ENCODE measurements around the gene KLK2.

Gene KLK2

DNA sequence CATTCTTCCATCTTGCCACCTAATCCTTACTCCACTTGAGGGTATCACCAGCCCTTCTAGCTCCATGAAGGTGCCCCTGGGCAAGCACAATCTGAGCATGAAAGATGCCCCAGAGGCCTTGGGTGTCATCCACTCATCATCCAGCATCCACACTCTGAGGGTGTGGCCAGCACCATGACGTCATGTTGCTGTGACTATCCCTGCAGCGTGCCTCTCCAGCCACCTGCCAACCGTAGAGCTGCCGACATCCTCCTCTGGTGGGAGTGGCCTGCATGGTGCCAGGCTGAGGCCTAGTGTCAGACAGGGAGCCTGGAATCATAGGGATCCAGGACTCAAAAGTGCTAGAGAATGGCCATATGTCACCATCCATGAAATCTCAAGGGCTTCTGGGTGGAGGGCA lies 21.6 kb upstream of the KLK2 start:
- DNase-seq, result no peak

DNA sequence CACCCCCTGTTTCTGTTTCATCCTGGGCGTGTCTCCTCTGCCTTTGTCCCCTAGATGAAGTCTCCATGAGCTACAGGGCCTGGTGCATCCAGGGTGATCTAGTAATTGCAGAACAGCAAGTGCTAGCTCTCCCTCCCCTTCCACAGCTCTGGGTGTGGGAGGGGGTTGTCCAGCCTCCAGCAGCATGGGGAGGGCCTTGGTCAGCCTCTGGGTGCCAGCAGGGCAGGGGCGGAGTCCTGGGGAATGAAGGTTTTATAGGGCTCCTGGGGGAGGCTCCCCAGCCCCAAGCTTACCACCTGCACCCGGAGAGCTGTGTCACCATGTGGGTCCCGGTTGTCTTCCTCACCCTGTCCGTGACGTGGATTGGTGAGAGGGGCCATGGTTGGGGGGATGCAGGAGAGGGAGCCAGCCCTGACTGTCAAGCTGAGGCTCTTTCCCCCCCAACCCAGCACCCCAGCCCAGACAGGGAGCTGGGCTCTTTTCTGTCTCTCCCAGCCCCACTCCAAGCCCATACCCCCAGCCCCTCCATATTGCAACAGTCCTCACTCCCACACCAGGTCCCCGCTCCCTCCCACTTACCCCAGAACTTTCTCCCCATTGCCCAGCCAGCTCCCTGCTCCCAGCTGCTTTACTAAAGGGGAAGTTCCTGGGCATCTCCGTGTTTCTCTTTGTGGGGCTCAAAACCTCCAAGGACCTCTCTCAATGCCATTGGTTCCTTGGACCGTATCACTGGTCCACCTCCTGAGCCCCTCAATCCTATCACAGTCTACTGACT lies 18.4 kb upstream of the KLK2 start, which contains the start of gene KLK3:
KLK3 (plus strand) TSS at position 280 of the 775 bp plus-strand sequence; CDS start at position 321, 41 bp downstream.
- no peak for DNase-seq

DNA sequence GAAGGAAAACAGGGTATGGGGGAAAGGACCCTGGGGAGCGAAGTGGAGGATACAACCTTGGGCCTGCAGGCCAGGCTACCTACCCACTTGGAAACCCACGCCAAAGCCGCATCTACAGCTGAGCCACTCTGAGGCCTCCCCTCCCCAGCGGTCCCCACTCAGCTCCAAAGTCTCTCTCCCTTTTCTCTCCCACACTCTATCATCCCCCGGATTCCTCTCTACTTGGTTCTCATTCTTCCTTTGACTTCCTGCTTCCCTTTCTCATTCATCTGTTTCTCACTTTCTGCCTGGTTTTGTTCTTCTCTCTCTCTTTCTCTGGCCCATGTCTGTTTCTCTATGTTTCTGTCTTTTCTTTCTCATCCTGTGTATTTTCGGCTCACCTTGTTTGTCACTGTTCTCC lies 15.9 kb upstream of the KLK2 start:
- DNase-seq, result no peak

DNA sequence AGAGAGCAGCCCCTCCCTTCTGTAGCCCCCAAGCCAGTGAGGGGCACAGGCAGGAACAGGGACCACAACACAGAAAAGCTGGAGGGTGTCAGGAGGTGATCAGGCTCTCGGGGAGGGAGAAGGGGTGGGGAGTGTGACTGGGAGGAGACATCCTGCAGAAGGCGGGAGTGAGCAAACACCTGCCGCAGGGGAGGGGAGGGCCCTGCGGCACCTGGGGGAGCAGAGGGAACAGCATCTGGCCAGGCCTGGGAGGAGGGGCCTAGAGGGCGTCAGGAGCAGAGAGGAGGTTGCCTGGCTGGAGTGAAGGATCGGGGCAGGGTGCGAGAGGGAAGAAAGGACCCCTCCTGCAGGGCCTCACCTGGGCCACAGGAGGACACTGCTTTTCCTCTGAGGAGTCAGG lies 14.4 kb upstream of the KLK2 start:
- no peak for DNase-seq

DNA sequence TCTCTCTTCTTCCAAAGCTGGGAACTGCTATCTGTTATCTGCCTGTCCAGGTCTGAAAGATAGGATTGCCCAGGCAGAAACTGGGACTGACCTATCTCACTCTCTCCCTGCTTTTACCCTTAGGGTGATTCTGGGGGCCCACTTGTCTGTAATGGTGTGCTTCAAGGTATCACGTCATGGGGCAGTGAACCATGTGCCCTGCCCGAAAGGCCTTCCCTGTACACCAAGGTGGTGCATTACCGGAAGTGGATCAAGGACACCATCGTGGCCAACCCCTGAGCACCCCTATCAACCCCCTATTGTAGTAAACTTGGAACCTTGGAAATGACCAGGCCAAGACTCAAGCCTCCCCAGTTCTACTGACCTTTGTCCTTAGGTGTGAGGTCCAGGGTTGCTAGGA lies 13.4 kb upstream of the KLK2 start:
- DNase-seq, result no peak

DNA sequence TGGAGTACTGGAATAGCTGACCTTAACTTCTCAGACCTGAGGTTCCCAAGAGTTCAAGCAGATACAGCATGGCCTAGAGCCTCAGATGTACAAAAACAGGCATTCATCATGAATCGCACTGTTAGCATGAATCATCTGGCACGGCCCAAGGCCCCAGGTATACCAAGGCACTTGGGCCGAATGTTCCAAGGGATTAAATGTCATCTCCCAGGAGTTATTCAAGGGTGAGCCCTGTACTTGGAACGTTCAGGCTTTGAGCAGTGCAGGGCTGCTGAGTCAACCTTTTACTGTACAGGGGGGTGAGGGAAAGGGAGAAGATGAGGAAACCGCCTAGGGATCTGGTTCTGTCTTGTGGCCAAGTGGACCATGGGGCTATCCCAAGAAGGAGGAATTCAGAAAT lies 12.2 kb upstream of the KLK2 start:
- no peak for DNase-seq

DNA sequence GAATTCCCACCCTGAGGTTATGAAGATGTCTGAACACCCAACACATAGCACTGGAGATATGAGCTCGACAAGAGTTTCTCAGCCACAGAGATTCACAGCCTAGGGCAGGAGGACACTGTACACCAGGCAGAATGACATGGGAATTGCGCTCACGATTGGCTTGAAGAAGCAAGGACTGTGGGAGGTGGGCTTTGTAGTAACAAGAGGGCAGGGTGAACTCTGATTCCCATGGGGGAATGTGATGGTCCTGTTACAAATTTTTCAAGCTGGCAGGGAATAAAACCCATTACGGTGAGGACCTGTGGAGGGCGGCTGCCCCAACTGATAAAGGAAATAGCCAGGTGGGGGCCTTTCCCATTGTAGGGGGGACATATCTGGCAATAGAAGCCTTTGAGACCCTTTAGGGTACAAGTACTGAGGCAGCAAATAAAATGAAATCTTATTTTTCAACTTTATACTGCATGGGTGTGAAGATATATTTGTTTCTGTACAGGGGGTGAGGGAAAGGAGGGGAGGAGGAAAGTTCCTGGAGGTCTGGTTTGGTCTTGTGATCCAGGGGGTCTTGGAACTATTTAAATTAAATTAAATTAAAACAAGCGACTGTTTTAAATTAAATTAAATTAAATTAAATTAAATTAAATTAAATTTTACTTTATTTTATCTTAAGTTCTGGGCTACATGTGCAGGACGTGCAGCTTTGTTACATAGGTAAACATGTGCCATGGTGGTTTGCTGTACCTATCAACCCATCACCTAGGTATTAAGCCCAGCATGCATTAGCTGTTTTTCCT lies 11.5 kb upstream of the KLK2 start:
- DNase-seq, result no peak

DNA sequence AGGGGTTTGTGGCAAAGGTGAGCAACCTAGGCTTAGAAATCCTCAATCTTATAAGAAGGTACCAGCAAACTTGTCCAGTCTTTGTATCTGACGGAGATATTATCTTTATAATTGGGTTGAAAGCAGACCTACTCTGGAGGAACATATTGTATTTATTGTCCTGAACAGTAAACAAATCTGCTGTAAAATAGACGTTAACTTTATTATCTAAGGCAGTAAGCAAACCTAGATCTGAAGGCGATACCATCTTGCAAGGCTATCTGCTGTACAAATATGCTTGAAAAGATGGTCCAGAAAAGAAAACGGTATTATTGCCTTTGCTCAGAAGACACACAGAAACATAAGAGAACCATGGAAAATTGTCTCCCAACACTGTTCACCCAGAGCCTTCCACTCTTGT lies 3.8 kb upstream of the KLK2 start:
- no peak for DNase-seq

DNA sequence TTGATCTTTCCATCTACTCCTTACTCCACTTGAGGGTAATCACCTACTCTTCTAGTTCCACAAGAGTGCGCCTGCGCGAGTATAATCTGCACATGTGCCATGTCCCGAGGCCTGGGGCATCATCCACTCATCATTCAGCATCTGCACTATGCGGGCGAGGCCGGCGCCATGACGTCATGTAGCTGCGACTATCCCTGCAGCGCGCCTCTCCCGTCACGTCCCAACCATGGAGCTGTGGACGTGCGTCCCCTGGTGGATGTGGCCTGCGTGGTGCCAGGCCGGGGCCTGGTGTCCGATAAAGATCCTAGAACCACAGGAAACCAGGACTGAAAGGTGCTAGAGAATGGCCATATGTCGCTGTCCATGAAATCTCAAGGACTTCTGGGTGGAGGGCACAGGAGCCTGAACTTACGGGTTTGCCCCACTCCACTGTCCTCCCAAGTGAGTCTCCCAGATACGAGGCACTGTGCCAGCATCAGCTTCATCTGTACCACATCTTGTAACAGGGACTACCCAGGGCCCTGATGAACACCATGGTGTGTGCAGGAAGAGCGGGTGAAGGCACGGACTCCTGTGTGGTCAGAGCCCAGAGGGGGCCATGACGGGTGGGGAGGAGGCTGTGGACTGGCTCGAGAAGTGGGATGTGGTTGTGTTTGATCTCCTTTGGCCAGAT lies 2.7 kb upstream of the KLK2 start:
- DNase-seq, result no peak

DNA sequence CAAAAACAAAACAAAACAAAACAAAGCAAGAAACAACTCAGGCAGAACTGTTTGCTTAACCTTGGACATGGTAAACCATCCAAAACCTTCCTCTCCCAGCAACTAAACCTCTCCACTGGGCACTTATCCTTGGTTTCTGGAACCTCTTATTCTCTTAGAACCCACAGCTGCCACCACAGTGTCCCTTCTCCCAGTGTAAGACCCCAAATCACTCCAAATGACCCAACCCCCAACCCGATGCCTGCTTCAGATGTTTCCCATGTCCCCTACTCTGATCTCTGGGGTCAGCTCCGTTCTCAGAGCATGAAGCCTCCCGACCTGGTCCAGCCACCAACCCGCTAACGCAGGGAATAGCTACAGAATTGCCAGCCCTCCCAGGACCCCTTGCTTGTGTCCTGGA lies 972 bp downstream of the KLK2 start:
- no peak for DNase-seq

DNA sequence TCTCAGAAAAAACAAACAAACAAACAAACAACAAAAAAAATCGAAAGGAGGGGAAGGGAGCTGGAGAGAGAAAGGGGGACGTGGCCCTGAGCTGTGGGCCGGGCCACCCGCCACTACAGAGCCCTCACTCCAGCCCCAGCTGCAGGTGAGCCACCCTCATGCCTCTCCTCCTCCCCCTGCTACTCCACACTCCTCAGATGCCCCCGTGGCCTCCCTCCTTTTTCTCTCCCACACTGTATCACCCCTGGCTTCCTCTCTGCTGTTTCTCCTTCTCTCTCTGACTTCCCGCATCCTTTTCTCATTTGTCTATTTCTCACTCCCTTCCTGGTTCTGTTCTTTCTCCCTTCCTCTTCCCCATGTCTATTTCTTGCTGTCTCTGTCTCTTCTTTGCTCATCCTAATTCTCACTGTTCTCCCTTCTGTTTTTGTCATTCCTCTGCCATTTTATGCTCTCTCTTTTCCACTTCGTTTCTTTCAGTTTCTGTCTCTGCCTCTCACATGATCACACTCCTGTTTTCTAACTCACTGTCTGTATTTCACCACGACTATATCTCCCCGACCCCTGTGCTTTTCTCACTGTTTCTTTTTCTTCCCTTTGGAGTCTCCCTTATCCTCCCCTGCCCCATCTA lies 2.7 kb downstream of the KLK2 start:
- DNase-seq, result no peak

DNA sequence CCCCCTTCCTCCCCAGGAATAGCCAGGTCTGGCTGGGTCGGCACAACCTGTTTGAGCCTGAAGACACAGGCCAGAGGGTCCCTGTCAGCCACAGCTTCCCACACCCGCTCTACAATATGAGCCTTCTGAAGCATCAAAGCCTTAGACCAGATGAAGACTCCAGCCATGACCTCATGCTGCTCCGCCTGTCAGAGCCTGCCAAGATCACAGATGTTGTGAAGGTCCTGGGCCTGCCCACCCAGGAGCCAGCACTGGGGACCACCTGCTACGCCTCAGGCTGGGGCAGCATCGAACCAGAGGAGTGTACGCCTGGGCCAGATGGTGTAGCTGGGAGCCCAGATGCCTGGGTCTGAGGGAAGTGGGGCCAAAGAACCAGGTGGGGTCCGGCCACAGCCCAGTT lies 3.2 kb downstream of the KLK2 start:
- no peak for DNase-seq

DNA sequence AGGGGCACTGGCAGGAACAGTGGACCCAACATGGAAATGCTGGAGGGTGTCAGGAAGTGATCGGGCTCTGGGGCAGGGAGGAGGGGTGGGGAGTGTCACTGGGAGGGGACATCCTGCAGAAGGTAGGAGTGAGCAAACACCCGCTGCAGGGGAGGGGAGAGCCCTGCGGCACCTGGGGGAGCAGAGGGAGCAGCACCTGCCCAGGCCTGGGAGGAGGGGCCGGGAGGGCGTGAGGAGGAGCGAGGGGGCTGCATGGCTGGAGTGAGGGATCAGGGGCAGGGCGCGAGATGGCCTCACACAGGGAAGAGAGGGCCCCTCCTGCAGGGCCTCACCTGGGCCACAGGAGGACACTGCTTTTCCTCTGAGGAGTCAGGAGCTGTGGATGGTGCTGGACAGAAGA lies 4.1 kb downstream of the KLK2 start:
- no peak for DNase-seq

DNA sequence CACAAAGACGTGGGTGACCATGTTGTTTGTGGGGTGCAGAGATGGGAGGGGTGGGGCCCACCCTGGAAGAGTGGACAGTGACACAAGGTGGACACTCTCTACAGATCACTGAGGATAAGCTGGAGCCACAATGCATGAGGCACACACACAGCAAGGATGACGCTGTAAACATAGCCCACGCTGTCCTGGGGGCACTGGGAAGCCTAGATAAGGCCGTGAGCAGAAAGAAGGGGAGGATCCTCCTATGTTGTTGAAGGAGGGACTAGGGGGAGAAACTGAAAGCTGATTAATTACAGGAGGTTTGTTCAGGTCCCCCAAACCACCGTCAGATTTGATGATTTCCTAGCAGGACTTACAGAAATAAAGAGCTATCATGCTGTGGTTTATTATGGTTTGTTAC lies 5.6 kb downstream of the KLK2 start:
- no peak for DNase-seq

DNA sequence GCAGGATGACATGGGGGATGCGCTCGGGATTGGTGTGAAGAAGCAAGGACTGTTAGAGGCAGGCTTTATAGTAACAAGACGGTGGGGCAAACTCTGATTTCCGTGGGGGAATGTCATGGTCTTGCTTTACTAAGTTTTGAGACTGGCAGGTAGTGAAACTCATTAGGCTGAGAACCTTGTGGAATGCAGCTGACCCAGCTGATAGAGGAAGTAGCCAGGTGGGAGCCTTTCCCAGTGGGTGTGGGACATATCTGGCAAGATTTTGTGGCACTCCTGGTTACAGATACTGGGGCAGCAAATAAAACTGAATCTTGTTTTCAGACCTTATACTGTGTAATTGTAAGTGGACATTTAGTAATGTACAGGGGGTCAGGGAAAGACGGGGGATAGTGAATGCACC lies 7.0 kb downstream of the KLK2 start:
- DNase-seq, result no peak

DNA sequence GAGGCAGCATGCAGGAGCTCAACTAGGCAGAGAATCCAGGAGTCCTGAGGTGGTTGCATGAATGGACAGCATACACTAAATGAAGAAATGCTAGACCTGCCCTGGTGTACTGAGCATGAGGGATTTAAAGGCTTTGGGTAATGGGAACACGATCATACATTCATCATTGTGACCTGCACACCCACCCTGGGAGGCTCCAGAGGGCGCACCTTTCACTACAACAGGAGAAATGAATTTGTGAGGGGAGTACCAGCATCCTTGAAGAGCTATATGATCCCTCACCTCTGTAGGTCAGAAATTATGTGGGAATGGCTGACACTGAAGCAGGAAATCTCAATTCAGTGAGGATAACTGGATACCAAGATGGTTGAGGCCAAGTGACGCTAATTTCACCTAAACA lies 8.9 kb downstream of the KLK2 start:
- no peak for DNase-seq

DNA sequence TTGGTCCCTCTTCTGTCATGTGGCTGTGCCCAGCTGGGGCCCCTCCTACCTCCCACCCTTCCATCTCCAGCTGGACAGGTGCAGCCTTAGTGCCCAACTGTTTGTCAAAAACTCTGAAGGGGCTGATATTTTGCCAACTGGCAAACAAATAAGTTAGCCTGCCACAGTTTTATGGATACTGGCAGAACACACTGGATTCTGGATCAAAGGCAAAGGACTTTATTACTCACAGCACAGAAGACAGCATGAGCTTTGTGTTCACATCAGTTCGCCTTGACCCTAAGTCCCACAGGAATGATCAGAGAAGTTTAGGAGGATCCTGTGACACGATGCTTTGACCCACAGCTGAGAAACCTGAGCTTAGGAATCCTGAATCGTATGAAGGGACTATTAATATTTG lies 16.4 kb downstream of the KLK2 start:
- no peak for DNase-seq

DNA sequence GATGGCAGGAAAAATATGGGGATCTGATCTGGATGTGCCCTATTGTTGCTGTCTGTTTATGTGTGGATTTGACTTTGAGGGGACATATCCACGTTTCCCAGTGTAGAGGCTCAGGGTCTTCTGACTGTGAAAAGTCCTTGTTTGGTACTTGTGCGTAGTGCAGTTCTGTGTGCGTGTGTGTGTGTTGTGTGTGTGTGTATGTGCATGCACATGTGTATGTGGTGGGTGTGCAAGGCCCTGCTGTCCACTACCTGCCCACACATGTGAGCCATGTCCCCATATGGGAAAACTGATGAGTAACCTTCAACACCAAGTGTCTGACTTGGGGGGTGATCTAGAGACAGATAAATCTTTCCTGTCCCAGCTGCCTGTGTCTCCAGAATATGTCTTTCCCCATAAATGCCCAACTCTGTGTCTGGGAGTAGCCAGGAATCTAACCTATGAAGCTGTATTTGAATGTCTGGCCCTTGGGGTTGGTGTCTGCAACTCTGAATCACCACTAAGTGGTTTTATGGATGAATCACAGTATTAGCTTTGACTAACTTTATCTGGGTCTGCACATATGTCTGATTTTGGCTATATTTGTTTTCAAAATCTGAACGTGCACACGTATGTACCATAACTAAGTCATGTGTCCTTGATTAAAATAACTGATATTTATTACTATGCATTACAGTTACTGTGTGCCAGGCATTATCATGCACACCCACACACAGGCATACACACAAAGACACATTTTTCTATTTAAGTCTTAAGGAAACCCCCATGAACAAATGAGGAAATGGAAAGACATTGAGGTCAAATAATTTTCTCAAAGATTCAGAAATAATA lies 17.4 kb downstream of the KLK2 start:
- DNase-seq, result no peak

DNA sequence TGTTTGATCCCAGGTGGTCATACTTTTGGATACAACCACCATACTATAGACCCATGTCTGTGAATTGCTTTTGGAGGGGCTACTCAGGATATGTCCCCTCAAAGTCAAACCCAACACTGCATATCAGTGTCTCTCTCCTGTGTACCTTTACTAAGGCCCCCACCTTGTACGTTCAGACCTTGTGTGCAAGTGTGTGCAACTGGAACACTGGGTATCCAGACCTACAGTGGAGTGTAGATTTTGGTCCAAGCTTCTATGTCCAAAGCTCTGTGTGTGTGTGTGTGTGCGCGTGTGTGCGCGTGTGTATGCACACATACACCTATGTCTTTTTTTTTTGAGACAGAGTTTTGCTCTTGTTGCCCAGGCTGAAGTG lies 18.0 kb downstream of the KLK2 start:
- no peak for DNase-seq

DNA sequence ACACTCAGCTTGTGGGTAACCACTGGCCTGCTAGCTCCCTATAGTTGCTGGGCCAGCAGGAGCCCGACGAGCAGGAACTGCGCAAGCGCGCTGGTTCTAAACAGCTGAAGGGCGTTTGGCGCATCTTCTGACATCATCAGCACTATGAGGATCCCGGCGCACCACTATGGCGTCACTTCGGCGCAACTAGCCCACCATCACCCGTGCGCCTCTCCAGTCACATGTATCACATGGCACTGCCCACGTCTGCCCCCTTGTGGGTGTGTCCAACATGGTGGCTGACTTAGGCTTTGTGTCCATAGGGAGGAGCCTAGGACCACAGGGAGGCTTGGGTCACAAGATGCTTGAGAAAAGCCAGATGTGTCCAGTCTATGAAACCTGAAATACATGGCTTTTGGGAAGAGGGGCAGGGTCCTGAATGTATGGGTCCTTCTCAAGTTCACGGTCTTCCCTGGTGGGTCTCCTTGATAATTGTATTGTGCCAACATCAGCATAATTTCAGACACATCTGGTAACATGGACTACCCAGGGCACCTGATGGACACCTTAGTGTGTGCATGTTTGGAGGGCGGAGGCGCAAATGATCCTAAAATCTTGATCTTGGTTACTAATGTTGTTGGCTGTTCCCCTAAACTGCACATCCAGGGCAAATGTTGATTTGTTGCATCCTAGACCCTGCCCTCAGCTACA lies 20.0 kb downstream of the KLK2 start:
- DNase-seq, result no peak

DNA sequence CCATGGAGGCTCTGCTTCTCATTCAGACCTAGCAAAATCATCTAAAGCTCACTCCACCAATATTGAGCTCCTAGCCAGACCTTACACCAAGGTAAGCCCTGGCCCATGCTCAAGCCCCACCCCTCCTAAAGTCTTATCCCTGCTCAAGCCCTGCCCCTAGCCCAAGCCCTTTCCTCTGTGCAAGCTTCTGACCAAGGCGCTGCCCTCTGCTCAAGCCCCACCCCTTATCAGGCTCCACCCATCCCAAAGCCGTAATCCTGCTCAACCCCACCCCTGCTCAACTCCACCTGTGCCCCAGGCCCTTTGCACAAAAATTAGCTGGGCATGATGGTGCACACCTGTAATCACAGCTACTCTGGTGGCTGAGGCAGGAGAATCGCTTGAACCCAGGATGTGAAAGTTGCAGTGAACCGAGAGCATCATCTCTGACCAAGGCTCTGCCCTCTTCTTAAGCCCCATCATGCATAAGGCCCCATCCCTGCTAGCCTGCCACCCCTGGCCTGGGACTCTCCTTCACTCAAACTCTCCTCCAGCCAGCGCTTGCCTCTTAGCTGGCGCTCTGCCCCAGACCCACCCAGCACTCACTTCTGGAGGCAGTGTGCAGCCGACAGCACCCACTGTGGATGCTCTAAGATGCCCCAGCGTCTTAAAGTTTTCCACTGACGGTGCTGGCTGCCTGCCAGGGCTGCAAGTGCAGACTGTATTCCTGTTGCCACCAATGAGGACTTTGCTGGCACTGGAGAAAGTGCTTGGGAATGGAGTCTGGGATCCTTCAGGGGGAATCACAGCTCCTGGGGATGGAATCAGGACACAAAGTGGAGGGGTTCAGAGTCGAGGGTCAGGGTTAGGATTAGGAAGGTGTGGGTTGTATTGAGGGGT lies 21.5 kb downstream of the KLK2 start:
- no peak for DNase-seq

All from CD4-positive, alpha-beta T cell treated with Interleukin-17A for 4 hours (primary cell).